GM12872 (cell line): ENCODE measurements around the gene TNFAIP3.

Experiments used
- TF ChIP-seq, protein P1 (sequence below): IDR thresholded peaks from 3 replicates; pipeline ENCODE4 v1.5.1; 2011; ENCODE audit warnings: low read depth, mild to moderate bottlenecking, low read length, moderate library complexity; ENCODE audit not compliant: insufficient read depth

TNFAIP3 gene

DNA sequence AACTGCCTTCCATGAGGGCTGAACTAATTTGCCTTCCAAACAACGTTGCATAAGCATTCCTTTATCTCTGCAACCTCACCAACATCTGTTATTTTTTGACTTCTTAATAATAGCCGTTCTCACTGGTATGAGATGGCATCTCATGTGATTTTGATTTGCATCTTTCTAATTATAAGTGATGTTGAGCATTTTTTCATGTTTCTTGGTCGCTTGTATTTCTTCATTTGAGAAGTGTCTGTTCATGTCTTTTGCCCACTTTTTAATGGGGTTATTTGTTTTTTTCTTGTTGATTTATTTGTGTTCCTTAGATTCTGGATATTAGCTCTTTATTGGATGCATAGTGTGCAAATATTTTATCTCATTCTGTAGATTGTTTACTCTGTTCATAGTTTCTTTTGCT lies 46.4 kb downstream of the TNFAIP3 start:
- TF ChIP-seq, protein P1, sequence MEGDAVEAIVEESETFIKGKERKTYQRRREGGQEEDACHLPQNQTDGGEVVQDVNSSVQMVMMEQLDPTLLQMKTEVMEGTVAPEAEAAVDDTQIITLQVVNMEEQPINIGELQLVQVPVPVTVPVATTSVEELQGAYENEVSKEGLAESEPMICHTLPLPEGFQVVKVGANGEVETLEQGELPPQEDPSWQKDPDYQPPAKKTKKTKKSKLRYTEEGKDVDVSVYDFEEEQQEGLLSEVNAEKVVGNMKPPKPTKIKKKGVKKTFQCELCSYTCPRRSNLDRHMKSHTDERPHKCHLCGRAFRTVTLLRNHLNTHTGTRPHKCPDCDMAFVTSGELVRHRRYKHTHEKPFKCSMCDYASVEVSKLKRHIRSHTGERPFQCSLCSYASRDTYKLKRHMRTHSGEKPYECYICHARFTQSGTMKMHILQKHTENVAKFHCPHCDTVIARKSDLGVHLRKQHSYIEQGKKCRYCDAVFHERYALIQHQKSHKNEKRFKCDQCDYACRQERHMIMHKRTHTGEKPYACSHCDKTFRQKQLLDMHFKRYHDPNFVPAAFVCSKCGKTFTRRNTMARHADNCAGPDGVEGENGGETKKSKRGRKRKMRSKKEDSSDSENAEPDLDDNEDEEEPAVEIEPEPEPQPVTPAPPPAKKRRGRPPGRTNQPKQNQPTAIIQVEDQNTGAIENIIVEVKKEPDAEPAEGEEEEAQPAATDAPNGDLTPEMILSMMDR: no peak

DNA sequence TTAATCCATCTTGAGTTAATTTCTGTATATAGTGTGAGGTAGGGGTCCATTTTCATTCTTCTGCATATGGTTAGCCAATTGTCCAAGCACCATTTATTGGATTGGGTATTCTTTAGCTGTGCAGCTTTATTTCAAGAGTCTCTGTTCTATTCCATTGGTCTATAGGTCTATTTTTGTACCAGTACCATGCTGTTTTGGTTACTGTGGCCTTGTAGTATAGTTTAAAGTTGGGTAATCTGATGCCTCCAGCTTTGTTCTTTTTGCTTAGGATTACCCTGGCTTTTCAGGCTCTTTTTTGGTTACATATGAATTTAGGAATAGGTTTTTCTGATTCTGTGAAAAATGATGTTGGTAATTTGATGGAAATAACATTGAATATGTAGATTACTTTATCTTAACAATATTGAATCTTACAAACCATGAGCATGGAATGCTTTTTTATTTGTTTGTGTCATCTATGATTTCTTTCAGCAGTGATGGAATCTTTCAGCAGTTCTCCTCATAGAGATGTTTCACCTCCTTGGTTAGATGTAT lies 47.0 kb downstream of the TNFAIP3 start:
- TF ChIP-seq, protein P1: no peak

DNA sequence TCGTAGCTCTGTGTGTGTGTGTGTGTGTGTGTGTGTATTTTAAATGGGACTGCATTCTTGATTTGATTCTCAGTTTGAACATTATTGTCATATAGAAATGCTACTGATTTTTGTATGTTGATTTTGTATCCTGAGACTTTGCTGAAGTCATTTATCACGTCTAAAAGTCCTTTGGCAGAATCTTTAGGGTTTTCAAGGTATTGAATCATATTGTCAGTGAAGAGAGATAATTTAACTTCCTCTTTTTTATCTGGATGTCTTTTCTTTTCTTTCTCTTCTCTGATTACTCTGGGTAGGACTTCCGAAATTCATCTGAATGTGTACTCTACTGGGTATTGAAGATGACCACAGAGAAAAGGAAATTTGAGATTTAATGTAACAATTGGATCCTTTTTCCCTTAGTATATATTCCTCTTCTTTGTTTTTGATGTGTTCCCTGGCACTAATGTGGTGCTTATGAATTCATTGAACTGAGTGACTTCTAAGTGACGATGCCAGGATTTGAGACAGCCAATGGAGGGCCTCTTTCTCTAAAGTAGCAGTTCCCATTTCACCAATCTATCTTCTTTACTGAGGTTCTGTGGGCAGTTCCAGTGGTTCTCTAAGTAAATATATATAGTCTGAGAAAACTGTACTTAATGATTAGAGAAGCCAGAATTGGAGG lies 47.6 kb downstream of the TNFAIP3 start:
- TF ChIP-seq, protein P1: no peak

DNA sequence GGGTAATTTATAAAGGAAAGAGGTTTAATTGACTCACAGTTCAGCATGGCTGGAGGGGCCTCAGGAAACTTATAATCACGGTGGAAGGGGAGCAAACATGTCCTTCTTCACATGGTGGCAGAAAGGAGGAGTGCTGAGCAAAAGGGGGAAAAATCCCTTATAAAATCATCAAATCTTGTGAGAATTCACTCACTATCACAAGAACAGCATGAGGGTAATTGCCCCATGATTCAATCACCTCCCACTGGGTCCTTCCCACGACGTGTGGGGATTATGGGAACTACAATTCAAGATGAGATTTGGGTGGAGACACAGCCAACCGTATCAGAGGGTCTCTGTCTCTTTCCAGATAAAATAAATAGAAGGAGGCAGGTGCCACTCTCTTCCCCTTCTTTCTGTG lies 48.7 kb downstream of the TNFAIP3 start:
- TF ChIP-seq, protein P1: no peak

DNA sequence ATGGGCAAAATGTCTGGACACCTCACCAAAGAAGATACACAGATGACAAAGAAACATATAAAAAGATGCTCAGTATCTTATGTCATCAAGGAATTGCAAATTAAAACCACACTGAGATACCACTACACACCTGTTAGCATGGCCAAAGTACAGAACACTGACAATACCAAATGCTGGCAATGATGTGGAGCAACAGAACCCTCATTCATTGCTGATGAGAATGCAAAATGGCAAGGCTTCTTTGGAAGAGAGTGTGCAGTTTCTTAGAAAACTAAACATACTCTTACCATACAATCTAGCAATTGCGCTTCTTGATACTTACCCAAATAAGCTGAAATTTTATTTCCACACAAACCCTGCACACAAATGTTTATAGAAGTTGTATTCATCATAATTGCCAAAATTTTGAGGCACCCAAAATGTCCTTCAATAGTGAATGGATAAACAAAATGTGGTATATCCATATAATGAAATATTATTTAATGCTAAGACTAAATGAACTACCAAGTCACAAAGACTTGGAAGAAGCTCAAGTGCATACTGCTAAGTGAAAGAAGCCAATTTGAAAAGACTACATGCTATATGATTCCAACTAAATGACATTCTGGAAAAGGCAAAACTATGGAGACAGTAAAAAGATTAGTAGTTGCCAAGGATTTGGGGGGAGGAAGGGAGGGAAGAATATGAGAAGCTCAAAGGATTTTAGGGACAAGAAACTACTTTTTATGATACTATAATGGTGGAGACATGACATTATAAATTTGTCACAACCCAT lies 50.7 kb downstream of the TNFAIP3 start:
- TF ChIP-seq, protein P1: no peak

DNA sequence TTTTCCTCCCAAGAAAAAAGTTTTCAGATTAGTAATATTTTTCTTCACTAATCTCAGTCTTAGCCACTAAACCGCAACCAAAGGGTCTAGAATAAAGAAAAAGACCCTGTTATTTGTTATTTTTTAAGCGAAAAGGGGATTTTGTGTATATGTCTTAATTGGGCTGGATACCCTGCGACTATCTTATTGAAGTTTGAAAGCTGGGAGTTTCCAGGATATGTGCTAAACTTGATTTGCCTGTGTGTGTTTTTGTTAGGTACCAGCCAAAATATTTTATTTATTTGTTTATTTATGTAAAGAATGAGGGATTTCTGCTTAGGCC lies 52.4 kb downstream of the TNFAIP3 start:
- TF ChIP-seq, protein P1: no peak

DNA sequence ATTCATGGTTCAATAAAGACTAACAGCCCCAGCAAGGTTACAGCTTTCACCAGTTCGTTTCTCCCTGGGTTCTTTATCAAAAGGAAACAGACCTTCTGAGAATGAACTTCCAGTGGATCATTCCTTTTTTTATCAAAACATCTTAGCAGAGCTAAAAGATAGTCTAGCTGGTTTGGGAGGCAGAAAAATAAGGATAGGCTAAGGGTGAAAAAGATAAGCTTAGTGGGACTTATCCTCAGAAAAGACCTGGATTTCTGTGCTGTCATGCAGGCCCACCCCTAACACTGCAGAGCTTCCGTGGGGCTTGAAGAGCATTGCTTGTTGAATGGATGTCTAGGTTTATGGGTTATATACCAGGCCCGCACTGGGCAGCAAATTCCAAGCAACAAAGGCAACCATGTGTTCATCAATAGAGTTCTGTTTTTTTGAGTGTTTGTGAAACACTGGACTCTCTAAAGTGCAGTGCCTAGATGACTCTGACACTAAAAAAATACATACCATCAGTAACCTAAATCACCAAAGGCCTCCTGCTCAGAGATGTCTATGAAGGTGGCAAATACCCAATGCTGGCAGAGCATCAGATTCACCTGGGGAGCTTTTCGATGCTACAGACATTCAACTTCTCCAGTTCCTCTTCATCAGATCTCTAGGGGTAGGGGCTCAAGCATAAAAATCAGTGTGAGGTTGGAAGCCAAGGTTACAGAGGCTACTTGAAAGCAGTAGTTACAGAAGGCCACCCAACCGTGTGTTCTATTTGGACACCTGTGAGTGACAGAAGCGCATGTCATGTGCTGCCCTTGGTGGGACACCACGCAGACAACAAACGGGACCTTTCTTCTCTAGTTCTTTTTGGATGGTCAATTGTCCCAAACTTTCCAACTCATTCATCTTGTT lies 53.0 kb downstream of the TNFAIP3 start:
- TF ChIP-seq, protein P1: no peak
